K562 (cell line): ENCODE data around the gene SORCS2. TPM values are rescaled to one million over a fixed set of nuclear protein-coding genes. Genes with fewer than 3 reads are reported as not detected.

Experiments
- ATAC-seq: fragments of 200-7000 bp; cut with Tn5 transposase; 3 replicates; pipeline ENCODE4 v1.9.1; 2020; ENCODE audit warnings: moderate library complexity
- BruUV-seq: library from RNA; stranded (reverse); fragments of 400-500 nt; replicated peaks from 2 replicates; lab custom pipeline; 2021; lab: Mats Ljungman, UMichigan
- CTCF ChIA-PET: fragments of 300-600 bp; formaldehyde crosslinking; extraction: SDS; loops from one replicate; lab custom pipeline; 2021; ENCODE audit warnings: low intra/inter-chr PET ratio; lab: Yijun Ruan, JAX
- POLR2A ChIA-PET: fragments of 300-600, 350-650 bp; sonication (Branson Sonifier 250); formaldehyde crosslinking; extraction: SDS; loops from one replicate; lab custom pipeline; 2021; ENCODE audit warnings: antibody characterized with exemption, inconsistent platforms; lab: Yijun Ruan, JAX
- DNase-seq, 4 experiments: peaks; one replicate each; pipeline versions ENCODE4 v3.0.0 to v3.0.0-alpha.2; 2011 to 2018; ENCODE audit warnings: low spot score in 3 of 4, mixed read lengths in 3 of 4; ENCODE audit errors: extremely low read depth in 1 of 4
- FAIRE-seq: peaks from 2 replicates; lab custom pipeline; 2011; peaks lifted over from hg19 to GRCh38; lab: Jason Lieb, UNC
- H2AFZ ChIP-seq: 2 replicates; pipeline ENCODE4 v1.6.0; 2011; ENCODE audit warnings: low read depth, low read length, control low read depth, inconsistent platforms
- H3K27ac ChIP-seq: fragments of 200-600 bp; 3 replicates; pipeline ENCODE4 v1.8.0; 2011; ENCODE audit warnings: low read depth, mild to moderate bottlenecking, control low read depth, inconsistent platforms, low read length, moderate library complexity, mixed read lengths; ENCODE audit errors: extremely low read depth
- H3K27me3 ChIP-seq, 2 experiments: fragments of 300-600 bp in 1 of 2; 2 replicates in 1 of 2; 3 replicates in 1 of 2; pipeline versions ENCODE4 v1.6.0 to v1.8.0; 2011; ENCODE audit warnings: inconsistent platforms in 2 of 2, low read length in 2 of 2, mild to moderate bottlenecking in 1 of 2, mixed read lengths in 1 of 2, moderate library complexity in 1 of 2; ENCODE audit not compliant: control insufficient read depth in 2 of 2, insufficient read depth in 2 of 2
- H3K36me3 ChIP-seq: fragments of 300-600 bp; 3 replicates; pipeline ENCODE4 v1.8.0; 2011; ENCODE audit warnings: mild to moderate bottlenecking, low read length, inconsistent platforms; ENCODE audit not compliant: control insufficient read depth, insufficient read depth
- H3K4me1 ChIP-seq, 2 experiments: fragments of 200-600 bp in 1 of 2; replicated peaks in 1 of 2; 2 replicates in 1 of 2; 3 replicates in 1 of 2; pipeline versions ENCODE4 v1.5.1 to v1.8.0; 2011; ENCODE audit warnings: inconsistent platforms in 2 of 2, low read length in 2 of 2, mild to moderate bottlenecking in 1 of 2, mixed read lengths in 1 of 2, moderate library complexity in 1 of 2; ENCODE audit not compliant: control insufficient read depth in 2 of 2, insufficient read depth in 2 of 2
- H3K4me2 ChIP-seq: 2 replicates; pipeline ENCODE4 v1.6.1; 2011; ENCODE audit warnings: low read length, control low read depth, inconsistent platforms, mixed read lengths; ENCODE audit not compliant: insufficient read depth
- H3K4me3 ChIP-seq: fragments of 200-600 bp; sonication (generic), shearing (Covaris generic); 2 replicates; pipeline ENCODE4 v1.5.1; 2016; ENCODE audit warnings: control low read depth, inconsistent platforms
- H3K79me2 ChIP-seq: fragments of 200-600 bp; 3 replicates; pipeline ENCODE4 v1.8.0; 2011; ENCODE audit warnings: low read length, inconsistent platforms; ENCODE audit not compliant: control insufficient read depth, insufficient read depth
- H3K9ac ChIP-seq, 2 experiments: 2 replicates each; pipeline versions ENCODE4 v1.6.0 to v1.6.1; 2011; ENCODE audit warnings: low read depth in 2 of 2, low read length in 2 of 2, control low read depth in 1 of 2, inconsistent platforms in 1 of 2, mild to moderate bottlenecking in 1 of 2, mixed read lengths in 1 of 2; ENCODE audit not compliant: insufficient read depth in 1 of 2
- H3K9me1 ChIP-seq: one replicate; pipeline ENCODE4 v1.6.0; 2011; ENCODE audit warnings: inconsistent platforms, mild to moderate bottlenecking, low read length, moderate library complexity; ENCODE audit not compliant: control insufficient read depth, insufficient read depth
- H3K9me3 ChIP-seq: replicated peaks from 2 replicates; pipeline ENCODE4 v1.5.1; 2011; ENCODE audit warnings: low read depth, low read length, inconsistent platforms; ENCODE audit not compliant: control insufficient read depth, insufficient read depth
- H4K20me1 ChIP-seq: replicated peaks from 2 replicates; pipeline ENCODE4 v1.6.1; 2011; ENCODE audit warnings: low read length, inconsistent platforms, mixed read lengths; ENCODE audit not compliant: control insufficient read depth, insufficient read depth
- CTCFL ChIP-seq: IDR thresholded peaks from 2 replicates; pipeline ENCODE4 v1.6.1; 2011; ENCODE audit warnings: borderline replicate concordance, low read depth, mild to moderate bottlenecking, moderate library complexity, low read length; ENCODE audit not compliant: insufficient read depth, poor library complexity, severe bottlenecking
- PYGO2 ChIP-seq: fragments of 450-650 bp; IDR thresholded peaks from 2 replicates; pipeline ENCODE4 v1.6.1; 2016; ENCODE audit warnings: mild to moderate bottlenecking, missing genetic modification characterization, moderate library complexity, missing compliant biosample characterization
- THRA ChIP-seq: fragments of 450-650 bp; IDR thresholded peaks from 2 replicates; pipeline ENCODE4 v1.6.1; 2017; ENCODE audit warnings: mild to moderate bottlenecking, moderate library complexity
- TRIM24 ChIP-seq, 2 experiments: fragments of 450-650 bp; IDR thresholded peaks; 2 replicates each; pipeline ENCODE4 v1.6.1; 2016
- ZNF512 ChIP-seq: IDR thresholded peaks from 2 replicates; pipeline ENCODE4 v1.6.1; 2016; ENCODE audit warnings: missing genetic modification characterization, missing compliant biosample characterization
- WGBS: fragments of 100-300 bp; shearing (Covaris generic); methylation state at CpG from one replicate; pipeline ENCODE4 v1.1.6; 2016; ENCODE audit warnings: low coverage, mixed read lengths; ENCODE audit not compliant: insufficient coverage; ENCODE audit errors: missing lambda C conversion rate; 5-methylcytosine and 5-hydroxymethylcytosine counted together
- in situ Hi-C: fragments of 300-500 bp; cut with MboI; formaldehyde crosslinking; loops from 4 replicates; pipeline ENCODE4 v1.15.0; 2018; ENCODE audit warnings: inconsistent platforms, mixed read lengths
- intact Hi-C: fragments of 100-400 bp; cut with micrococcal nuclease; formaldehyde crosslinking; loops from 2 replicates; pipeline ENCODE4 v1.14.2; 2022
- polyA plus RNA-seq, 8 experiments: library from polyadenylated mRNA; depleted of rRNA in 4 of 8; stranded (reverse) in 5 of 8; unstranded in 3 of 8; fragments of >200 nt; fragmentation: Nextera tagmentation in 2 of 8; fragmentation: Illumina TruSeq in 1 of 8; extraction: Ambion mirVana in 2 of 8; extraction: Trizol in 1 of 8; gene quantifications; 2 replicates each; pipeline versions ENCODE4 v1.2.1 to v1.2.3, GENCODE V29; 2011 to 2014; ENCODE audit warnings: inconsistent platforms in 1 of 8, missing spikeins in 1 of 8
- total RNA-seq, 7 experiments: library from RNA; depleted of rRNA in 6 of 7; stranded (reverse); fragments of >200 nt in 6 of 7; fragmentation: Illumina TruSeq in 2 of 7; extraction: Trizol in 2 of 7; gene quantifications; 2 replicates each; pipeline versions ENCODE4 v1.2.1 to v1.2.3, GENCODE V29; 2011 to 2021; ENCODE audit warnings: low replicate concordance in 1 of 7
- TF ChIP-seq, protein P1 (sequence below), 2 experiments: fragments of 450-650 bp in 1 of 2; IDR thresholded peaks; 2 replicates each; pipeline ENCODE4 v1.6.1; 2011 to 2017; ENCODE audit warnings: low read depth in 2 of 2, antibody characterized with exemption in 1 of 2, borderline replicate concordance in 1 of 2, low read length in 1 of 2, mild to moderate bottlenecking in 1 of 2, mixed read lengths in 1 of 2; ENCODE audit not compliant: control insufficient read depth in 1 of 2

SORCS2 gene
- total and polyA plus RNA-seq, 9 of the 15 experiments (the other 6 are each of a cell fraction or from before 2014, with no cell fraction given), result not detected

- H3K4me1 ChIP-seq, result no peaks in the 10 kb centered on the region
- H3K9me3 ChIP-seq, result no peaks in the 10 kb centered on the region
- intact Hi-C loops, result no loop called here
- H3K9me1 ChIP-seq, result no peaks in the 10 kb centered on the region
- no peak for TF ChIP-seq THRA
- TF ChIP-seq, protein P1, sequence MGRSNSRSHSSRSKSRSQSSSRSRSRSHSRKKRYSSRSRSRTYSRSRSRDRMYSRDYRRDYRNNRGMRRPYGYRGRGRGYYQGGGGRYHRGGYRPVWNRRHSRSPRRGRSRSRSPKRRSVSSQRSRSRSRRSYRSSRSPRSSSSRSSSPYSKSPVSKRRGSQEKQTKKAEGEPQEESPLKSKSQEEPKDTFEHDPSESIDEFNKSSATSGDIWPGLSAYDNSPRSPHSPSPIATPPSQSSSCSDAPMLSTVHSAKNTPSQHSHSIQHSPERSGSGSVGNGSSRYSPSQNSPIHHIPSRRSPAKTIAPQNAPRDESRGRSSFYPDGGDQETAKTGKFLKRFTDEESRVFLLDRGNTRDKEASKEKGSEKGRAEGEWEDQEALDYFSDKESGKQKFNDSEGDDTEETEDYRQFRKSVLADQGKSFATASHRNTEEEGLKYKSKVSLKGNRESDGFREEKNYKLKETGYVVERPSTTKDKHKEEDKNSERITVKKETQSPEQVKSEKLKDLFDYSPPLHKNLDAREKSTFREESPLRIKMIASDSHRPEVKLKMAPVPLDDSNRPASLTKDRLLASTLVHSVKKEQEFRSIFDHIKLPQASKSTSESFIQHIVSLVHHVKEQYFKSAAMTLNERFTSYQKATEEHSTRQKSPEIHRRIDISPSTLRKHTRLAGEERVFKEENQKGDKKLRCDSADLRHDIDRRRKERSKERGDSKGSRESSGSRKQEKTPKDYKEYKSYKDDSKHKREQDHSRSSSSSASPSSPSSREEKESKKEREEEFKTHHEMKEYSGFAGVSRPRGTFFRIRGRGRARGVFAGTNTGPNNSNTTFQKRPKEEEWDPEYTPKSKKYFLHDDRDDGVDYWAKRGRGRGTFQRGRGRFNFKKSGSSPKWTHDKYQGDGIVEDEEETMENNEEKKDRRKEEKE (IDR thresholded peaks at IDR 0.05; ENCODE audit: borderline replicate concordance in 1 of 2, control insufficient read depth in 1 of 2, low read depth in 2 of 2, low read length in 1 of 2), result no peak
- TF ChIP-seq TRIM24 (IDR thresholded peaks at IDR 0.05), result no peak
- no peak for TF ChIP-seq ZNF512 (tag)
- TF ChIP-seq CTCFL, result no peak
- no peak for TF ChIP-seq PYGO2 (tag)
- ChIA-PET CTCF (no interaction called here), POLR2A (no interaction called here)
- 0 out of 2 replicates have a peak, but pooled peaks cover 3% of the 10 kb centered on the region for H4K20me1 ChIP-seq
- H3K9ac ChIP-seq, result no peak overlapping the region; a peak in 1 of 4 replicates
- H3K27me3 ChIP-seq, result peaks cover 2 to 43% of the 10 kb centered on the region in 2 experiments; a peak in 3 of 5 replicates
- WGBS, result 0% methylated on average over 6 of the region's 10 CpGs
- H3K27ac ChIP-seq, result no peak overlapping the region
- in situ Hi-C loops, result no loop called here
- BruUV-seq, result no TSS peak
- H3K4me2 ChIP-seq, result no peak overlapping the region
- no peak for FAIRE-seq
- H3K36me3 ChIP-seq, result no peaks in the 10 kb centered on the region
- no peak overlapping the region for H2AFZ ChIP-seq
- no peak for ATAC-seq
- H3K79me2 ChIP-seq, result no peaks in the 10 kb centered on the region
- no peak overlapping the region for H3K4me3 ChIP-seq
- DNase-seq, result no peak
These were observed 428.5 kb downstream of the SORCS2 start for GRCh38 chr4:7620814-7621176.
